NOMO-1 (cell line): ENCODE data around the gene MAST2.
"Not testable (repeated sequence)": the region's sequence is repeated elsewhere in the genome, so short reads cannot be mapped to it uniquely, and the experiment has no call there.

Experiments
- DNase-seq, 2 experiments: peaks; one replicate each; lab custom pipeline; 2025; ENCODE audit not compliant: unreplicated experiment in 2 of 2; lab: John Stamatoyannopoulos, UW

Gene MAST2

DNA sequence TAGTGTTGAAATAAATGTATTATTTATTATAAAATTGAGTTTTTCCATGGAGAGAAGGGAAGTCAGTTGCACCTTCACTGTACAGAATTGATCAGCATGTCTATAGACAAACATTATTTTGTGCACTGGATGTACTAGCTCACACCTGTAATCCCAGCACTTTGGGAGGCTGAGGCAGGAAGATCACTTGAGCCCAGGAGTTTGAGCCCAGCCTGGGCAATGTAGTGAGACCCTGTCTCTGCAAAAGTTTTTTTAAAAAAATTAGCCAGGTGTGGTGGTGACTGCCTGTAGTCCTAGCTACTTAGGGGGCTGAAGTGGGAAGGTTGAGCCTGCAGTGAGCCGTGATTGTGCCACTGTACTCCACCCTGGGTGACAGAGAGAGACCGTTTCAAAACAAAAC, 87.7 kb downstream of the MAST2 start:
- DNase-seq: no peak

DNA sequence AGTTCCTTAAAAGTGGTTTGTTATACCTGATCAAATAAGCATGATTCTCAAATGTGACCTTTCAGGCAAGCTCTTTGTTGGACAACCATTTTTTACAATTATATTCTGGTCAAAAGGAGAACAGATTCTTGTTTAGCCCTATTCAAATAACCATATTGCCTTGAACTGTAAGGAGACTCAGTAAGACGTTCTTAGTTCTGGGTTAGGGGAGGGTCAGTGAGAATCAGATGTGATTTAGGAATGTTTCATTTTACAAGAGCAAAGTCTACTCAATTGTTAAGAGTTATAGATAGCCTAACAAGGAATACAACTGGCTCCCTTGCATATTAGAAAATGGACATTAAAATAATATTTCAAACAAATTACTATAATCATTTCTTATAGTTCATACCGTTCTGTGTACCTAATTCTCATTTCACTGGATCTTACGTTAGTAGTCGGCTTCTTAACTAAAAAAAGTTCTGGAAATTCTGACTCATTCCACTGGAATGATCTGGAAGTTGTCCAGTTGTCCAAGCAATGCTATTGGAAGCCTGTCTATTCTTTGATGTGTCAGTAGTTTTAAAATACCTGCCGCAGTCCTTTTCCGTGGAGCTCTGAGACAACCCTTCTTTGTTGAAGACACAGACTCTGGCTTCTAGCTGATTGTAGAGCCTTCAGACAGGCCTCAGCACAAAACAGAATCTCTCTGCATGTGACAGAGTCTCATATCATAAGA, 88.8 kb downstream of the MAST2 start:
- DNase-seq: no peak

DNA sequence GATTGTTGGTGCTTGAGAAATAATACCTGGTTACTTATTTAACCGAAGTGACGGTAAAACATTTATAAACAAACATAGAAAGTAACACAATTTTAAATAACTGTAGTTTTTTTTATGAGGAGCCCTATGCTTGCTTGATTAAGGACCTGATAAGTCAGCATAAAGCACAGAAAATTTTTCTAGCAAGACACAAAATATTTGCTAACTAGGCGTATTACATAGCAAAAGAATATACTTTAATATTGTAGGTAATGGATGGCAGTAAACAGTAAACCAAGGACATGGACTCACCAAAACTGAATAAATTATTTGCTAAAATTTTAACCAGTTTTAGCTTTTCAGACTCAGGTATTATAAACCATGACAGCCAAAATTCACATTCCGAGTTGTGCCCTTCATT, 90.9 kb downstream of the MAST2 start:
- no peak for DNase-seq

DNA sequence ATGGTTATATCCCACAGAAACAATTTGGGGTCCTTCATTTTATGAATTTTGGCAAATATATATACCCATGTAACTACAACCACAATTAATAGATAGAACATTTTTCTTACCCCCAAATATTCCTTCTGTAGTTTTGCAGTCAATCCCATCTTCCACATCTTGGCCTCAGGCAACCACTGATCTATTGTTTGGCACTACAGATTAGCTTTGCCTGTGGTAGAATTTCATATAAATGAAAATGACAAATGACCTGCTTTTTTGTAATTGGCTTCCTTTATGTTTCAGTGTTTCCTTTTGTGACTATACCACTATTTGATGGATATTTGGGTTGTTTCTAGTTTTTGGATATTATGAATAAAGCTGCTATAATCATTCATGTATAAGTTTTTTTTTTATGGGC, 91.5 kb downstream of the MAST2 start:
- no peak for DNase-seq

DNA sequence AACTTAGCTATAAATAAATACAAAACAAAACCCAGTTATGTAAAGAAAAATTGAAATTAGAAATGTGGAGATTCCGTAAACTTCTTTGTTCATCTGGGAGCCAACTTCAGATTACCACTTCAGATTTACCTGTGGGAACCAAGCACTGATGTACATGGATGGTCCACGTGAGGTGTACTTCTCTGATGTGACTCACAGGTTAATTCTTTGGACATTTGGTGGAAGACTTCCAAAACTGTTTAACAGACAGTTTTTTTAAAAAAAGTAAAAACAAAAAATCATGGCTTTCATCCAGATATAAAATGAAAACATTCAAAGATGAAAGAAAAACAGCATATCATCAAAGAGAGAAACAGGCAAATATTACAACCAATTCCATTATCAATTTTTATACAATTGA, 92.0 kb downstream of the MAST2 start:
- no peak for DNase-seq

DNA sequence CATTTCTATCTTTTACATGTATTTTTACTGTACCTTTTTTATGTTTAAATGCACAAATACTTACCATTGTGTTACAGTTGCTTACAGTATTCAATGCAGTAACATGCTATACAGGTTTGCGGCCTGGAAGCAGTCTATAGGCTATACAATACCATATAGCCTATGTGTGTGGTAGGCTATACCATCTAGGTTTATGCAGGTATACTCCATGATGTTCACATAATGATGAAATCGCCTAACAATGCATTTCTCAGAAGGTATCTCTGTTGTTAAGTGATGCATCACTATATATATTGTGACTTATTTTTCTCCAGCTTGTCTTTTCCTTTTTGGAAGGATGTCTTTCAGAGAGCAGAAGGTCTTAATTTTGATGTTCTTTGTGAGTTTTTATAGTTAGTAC, 103.5 kb downstream of the MAST2 start:
- no peak for DNase-seq

DNA sequence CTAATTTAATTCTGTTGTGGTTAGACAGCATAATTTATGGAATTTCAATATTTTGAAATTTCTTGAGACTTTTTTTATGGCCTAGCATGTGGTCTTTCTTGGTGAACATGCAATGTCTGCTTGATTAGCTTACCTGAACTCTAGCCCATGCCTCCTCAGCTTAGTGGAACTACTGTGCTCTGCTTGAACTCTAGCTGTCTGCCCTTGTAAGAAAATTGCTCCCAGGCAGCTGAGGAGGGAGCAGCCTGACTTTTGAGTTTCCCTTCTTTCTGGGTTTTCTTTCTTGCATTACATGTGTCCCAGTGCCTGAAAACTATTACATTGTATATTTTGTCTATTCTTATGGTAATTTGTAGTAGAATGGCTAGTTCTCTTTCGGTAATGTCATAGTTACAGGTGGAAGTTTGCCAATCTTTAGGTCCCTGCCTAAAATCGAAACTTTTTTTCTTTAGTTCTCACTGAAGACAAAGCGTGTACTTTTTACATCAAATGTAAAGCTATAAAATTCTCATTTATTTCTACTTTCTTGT, 105.3 kb downstream of the MAST2 start:
- no peak for DNase-seq

DNA sequence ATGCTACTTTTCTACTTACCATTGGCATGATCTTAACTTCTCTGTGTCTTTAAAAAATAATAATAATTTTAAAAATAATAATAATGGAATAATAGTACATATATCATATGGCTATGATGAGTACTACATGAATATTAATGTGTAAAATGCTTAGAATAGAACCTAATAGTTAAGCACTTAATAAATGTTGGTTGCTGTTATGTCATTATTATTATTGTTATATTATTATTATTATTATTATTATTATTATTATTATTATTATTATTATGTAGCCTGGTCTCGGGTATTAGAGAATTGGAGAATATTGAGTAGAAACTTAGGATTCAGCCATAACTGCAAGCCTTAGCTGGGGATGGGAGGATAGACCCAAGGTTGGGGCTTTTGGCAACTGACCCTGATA, 108.2 kb downstream of the MAST2 start:
- no peak for DNase-seq

DNA sequence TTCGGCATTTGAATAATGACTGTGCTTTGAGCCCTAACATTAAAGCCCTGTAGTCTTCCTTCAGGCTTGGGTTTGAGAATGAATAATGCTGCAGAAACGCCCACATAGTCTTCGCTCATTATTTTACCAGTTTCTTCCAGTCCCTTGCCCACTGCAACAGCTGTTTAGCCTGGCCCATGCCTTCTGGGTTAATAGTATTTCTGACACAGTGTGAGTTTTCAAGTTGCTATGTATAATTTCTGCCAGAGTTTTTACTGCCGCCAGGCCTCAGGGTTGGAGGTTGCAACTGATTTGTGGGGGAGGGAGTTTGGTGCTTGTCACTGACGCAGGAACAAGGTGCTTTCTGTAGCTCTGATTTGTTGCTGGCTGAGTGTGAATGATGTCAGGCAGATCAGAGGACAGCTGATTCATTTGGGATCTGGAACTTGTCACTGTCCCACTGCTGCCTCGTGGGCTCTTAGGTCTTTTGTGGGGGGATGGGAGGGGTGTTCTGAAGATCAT, 109.8 kb downstream of the MAST2 start:
- no peak for DNase-seq

DNA sequence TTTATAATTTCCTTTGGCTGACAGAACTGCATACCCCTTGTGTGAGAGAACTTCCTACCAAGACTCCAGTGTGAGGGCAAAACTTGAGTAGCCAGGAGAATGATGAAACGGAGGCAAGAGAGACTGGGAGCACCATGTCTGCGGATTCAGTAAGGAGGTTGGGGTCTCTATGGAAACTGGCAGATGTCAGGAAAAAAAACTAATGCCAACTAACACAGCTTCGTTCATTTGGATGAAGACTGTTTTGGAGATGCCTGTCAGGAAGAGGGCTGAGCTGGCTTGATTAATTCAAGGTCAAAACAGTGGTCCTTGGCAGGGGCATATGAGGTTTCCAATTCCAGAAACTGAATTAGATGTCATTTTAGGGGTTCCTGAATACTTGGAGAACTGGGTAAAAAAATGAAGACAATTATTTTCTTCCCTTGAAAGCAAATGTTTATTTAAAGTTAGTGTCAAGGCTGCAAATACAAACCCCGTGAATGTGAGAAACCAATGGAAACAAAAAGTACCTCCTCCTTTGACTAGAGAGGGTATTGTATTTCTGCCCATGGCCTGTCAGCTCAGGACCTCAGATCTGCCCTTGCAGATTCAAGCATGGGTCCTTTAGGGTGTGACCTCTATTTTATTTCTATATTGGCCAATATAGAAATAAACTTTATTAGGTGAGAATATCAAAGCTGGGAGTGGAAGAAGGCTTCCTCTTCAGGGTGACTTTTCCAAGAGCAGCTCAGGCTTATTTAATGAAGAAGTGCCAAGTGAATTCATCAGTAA, 110.5 kb downstream of the MAST2 start:
- no peak for DNase-seq

DNA sequence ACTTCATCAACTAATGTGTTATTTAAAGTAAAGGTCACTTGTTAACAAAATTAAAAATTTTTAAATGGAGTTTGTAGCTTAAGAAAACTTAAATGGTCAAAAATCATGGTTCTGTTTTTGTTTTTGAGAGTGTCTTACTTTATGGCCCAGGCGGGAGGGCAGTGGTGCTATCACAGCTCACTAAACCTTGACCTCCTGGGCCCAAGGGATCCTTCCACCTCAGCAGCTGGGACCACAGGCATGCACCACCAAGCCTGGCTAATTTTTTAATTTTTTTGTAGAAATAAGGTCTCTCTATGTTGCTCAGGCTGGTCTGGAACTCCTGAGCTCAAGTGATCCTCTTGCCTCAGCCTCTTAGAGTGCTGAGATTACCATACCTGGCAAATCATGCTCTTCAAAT, 111.4 kb downstream of the MAST2 start:
- no peak for DNase-seq

DNA sequence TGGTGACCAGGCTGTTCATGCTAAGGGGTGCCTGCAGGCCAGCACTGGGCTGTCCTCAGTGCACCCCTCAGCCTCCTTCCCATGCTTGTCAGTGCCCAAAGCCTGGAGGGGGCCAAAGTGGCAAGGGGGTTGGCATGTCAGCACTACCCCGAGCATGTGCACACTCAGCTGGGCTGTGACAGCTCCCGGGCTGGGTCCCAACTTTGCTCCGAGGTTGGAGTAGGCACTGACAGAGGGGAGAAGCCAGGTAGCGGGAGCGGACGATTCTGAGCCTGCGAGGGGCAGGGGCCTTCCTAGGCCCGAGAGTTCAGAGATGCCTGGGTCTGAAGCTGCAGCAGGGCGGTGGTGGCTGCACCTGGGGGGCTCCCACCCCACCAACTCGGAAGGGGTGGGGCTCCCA, 119.0 kb downstream of the MAST2 start:
- DNase-seq: no peak

DNA sequence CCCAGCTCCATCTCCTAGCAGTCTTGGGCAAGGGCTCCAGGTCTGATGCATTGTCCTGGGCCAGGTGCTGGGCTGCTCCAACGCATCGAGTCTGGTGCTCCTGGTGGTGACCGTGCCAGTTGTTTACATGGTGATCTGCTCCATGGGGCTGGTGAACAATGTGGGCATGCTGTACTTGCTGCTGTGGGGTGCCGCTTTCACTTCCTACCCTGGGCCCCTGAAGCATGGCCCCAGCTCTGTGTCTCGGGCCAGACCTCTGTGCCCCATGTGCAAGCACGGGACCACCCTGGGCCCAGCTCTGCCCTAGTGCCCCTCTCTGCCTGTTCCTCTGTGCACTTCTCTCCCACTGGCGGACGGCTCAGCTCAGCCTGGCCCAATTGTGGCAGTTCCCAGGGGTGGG, 119.4 kb downstream of the MAST2 start:
- no peak for DNase-seq

DNA sequence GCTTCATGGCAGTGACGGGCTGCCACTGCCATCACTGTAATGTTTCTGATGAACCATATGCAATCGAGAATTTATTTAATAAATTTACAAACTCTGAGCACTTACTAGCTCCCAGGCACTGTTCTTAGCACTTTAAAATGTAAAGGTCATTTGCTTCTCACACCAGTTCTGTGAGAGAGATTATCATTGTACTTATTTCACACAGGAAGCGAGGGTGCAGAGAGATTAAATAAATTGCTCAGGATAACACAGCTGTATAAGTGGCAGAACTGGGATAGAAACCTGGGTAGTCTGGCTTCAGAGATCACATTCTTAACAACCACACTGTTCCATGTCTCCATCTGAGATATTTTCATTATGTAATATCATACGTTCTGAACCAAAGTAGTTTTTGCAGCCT, 119.9 kb downstream of the MAST2 start:
- no peak for DNase-seq

DNA sequence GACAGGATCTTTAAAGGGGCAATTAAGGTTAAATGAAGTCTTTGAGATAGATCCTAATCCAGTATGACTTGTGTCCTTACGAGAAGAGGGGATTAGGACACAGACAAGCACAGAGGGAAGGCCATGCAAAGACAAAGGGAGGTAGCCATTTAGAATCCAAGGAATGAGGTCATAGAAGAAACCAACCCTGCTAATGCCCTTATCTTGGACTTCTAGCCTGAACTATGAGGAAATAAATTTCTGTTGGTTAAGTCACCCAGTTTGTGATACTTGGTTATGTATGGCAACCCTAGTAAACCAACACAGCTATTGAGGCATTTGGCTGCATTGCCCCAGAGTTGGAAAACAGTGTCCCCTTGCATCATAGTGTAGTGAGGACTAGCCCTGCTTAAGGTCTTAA, 121.3 kb downstream of the MAST2 start:
- DNase-seq: no peak

DNA sequence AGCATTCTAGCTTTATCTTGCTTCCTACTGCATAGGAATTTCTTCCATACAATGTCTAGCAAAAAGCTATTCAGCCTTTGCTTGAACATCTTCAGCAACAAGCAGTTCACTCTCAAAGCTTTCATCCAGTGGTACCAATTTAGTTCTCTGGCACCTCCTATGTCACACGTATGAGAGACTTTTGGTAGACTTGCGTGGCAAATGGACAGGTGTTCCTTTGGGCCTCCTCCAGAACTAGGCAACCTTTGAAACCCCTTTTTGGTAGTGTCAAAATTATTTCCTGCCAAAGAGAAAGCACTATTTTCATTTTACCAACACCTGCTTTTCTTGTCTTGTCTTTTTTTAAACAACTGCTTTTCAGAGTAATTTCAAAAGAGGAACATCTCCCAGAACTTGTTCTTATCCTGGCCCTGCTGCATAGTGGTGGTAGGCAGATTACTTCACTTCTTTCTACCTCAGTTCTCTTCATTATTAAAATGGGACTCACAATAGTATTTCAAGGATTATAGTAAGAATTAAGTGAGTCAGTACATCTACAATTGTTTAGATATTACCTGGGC, 122.4 kb downstream of the MAST2 start:
- peak in 1 of 2 experiments; percentile 34 for DNase-seq

DNA sequence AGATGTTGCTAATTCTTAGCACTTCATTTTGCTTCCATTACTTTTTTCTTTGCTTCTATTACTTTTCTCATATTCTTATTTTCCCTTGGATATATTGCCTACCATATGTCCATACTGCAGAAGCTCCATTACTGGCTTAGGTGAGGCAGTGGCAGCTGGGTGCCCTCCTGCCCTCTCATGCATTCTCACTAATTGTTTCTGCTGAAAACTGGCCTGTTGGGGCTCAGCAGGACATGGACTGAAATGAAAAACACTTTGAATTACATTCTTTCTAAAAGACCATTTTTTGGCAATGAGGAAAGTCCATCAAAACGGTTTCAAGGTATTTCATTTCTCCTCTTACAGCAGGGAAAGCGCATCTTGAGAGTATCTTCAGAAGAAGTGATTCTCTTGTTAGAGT, 122.9 kb downstream of the MAST2 start:
- DNase-seq: no peak

DNA sequence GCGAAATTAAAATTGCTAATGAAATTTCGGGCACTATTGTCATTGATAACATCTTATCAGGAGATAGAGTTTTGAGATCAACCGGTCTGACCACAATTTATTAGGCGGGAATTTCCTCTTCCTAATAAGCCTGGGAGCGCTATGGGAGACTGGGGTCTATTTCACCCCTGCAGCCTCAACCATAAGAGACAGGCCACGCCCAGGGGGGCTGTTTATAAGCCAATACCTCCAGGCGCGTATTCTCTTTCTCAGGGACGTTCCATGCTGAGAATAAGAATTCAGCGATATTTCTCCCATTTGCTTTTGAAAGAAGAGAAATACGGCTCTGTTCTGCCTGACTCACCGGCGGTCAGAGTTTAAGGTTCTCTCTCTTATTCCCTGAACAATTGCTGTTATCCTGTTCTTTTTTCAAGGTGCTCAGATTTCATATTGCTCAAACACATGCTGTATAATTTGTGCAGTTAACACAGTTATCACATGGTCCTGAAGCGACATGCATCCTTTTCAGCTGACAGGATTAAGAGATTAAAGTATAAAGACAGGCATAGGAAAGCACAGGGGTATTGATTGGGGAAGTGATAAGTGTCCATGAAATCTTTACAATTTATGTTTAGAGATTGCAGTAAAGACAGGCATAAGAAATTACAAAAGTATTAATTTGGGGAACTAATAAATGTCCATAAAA, 124.0 kb downstream of the MAST2 start:
- DNase-seq: not testable (repeated sequence)

DNA sequence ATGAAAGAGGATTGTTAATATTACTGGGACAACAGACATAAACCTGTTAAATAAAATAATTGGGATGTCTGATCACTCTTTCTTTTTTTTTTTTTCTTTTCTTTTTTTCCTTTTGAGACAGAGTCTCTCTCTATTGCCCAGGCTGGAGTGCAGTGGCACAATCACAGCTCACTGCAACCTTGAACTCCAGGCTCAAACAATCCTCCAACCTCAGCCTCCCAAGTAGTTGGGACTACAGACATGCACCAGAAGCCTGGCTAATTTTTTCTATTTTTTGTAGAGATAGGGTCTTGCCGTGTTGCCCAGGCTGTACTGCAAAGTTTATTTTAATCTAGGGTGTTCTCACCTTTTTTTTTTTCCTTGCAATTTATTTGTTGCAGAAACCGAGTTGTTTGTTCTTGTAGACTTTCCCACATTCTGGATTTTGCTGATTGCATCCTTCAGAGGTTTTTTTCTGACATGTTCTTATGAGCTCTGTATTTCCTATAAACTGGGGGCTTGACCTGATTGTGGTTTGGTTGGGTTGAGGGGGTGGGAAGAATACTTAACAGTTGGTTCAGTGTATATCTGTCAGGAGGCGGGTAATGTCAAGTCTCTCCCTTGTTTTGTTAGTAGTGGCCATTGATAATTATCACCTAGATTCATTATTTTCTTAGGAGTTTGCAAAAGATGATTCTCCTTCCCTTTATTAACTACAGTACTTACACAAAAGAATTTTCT, 125.2 kb downstream of the MAST2 start:
- DNase-seq: no peak

DNA sequence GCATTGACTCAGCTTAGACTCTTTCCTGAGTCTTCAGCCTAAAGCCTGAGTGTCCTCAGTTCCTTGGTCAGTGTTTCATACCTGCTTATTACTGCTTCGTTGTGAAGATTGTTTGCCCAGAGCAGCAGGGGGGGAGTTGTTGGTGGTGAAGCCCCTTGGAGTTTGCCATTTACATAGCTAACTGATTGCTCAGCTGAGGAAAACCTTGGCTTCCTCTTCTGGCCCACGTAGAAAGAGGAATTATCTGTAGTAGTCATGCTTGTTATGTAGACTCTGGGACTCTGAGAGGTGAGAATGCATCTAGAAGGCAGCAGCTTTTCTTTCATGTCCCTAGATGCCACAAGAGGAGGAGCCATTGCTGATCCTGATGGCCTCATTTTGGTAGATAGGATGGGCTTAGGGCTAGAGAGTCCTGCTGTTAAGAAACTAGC, 125.9 kb downstream of the MAST2 start:
- DNase-seq: peak in 1 of 2 experiments; percentile 2
